ENCODE measurements around the gene PSMB3. TPM values are rescaled to one million over a fixed set of nuclear protein-coding genes. Genes with fewer than 3 reads are reported as not detected.

Gene PSMB3
- polyA plus RNA-seq, 2 of the 4 experiments (the other 2 are of a cell fraction): 417 to 463 TPM

DNA sequence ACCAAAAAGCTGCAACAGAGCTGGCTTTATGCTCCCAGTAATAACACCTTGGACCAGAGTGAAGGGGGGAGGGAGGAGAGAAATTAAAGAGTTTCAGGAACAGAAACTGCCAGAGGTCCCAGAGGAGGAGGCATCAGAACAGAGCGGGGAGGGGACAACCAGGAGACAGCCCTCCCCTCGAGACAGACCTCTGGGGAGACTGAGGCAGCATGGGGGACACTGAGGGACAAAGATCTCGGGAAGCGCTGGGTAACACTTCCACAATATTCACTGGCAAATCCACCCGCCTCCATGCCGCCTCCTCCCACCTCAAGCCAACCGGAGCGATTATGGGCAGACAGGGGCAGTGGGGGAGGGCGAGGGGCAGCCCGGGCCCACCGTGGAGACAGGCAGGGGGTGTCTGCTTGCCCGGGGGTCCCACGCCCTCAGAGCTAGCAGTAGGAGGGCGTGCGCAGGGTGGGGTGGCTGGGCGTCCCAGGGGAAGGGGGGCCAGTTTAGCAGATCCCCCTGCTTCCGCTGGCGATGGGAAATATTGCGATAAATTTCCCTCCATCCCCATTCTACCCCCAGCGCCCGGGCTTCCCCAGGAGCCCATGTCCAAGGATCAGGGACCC is 5.6 kb upstream of the PSMB3 start (continued):
- TF ChIP-seq, protein P1, sequence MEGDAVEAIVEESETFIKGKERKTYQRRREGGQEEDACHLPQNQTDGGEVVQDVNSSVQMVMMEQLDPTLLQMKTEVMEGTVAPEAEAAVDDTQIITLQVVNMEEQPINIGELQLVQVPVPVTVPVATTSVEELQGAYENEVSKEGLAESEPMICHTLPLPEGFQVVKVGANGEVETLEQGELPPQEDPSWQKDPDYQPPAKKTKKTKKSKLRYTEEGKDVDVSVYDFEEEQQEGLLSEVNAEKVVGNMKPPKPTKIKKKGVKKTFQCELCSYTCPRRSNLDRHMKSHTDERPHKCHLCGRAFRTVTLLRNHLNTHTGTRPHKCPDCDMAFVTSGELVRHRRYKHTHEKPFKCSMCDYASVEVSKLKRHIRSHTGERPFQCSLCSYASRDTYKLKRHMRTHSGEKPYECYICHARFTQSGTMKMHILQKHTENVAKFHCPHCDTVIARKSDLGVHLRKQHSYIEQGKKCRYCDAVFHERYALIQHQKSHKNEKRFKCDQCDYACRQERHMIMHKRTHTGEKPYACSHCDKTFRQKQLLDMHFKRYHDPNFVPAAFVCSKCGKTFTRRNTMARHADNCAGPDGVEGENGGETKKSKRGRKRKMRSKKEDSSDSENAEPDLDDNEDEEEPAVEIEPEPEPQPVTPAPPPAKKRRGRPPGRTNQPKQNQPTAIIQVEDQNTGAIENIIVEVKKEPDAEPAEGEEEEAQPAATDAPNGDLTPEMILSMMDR (IDR thresholded peaks at IDR 0.05): no peak
- TF ChIP-seq, protein P2, sequence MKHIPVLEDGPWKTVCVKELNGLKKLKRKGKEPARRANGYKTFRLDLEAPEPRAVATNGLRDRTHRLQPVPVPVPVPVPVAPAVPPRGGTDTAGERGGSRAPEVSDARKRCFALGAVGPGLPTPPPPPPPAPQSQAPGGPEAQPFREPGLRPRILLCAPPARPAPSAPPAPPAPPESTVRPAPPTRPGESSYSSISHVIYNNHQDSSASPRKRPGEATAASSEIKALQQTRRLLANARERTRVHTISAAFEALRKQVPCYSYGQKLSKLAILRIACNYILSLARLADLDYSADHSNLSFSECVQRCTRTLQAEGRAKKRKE (CRISPR knock-in tag; IDR thresholded peaks at IDR 0.05; ENCODE audit: low read depth): no peak
- TF ChIP-seq HOXB13 (CRISPR knock-in tag; IDR thresholded peaks at IDR 0.05; ENCODE audit: low read depth) (no peak), HOXB5 (CRISPR knock-in tag; IDR thresholded peaks at IDR 0.05) (no peak), POLR2AphosphoS2 (conservative IDR thresholded peaks at IDR 0.05; ENCODE audit: low read length) (no peak), CHD2 (IDR thresholded peaks at IDR 0.05; ENCODE audit: low read length, partially characterized antibody) (no peak), RNF2 (IDR thresholded peaks at IDR 0.05; ENCODE audit: borderline replicate concordance, low read depth) (no peak)

DNA sequence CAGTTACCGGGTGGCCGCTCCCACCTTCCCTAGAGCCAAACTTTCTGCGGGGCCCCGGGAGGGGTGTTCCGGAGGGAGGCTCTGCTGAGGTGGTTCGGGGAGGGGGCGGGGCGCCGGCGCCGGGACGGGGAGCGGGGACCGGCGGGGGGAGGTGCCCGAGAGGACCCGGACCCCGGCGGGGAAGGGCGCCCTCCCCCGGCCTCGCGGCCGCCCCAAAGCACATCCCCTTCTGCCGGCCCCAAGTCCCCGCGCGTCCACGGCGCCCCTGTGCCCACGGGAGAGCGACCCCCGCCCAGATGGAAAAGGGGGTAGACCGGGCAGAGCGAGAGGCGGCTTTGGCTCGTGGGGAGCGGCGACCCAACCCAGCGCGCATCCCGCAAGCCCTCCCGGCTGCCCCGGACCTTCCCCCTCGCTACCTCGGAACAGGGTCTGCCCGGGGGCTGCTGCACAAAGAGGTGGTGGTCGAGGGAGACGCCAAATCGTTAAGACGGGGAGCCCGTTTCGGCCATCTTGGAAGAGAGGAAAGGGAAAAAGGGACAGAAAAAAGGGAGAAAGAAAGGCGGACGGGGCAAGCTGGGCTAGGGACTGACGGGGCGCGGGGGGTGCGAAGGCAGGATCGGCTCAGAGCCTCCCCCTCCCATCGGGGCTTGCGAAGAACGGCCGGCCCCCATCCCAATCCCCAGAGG is 4.9 kb upstream of the PSMB3 start:
- peak overlapping the region; percentile 96 for H3K4me3 ChIP-seq
- FAIRE-seq (no peak), DNase-seq (ENCODE audit: low read depth in 1 of 2, low spot score in 1 of 2) (peak in 1 of 2 experiments; percentile 42), ATAC-seq (no peak; a peak in 1 of 6 replicates)
- POLR2A ChIA-PET: no interaction called here
- peak overlapping the region; percentile 82 for H3K4me2 ChIP-seq
- TF ChIP-seq SMC3 (IDR thresholded peaks at IDR 0.05): no peak
- peak; percentile 2; the same call in 1 of the 2 replicates for TF ChIP-seq POLR2A (IDR thresholded peaks at IDR 0.05; ENCODE audit: low read length)
- TF ChIP-seq, protein P1 (IDR thresholded peaks at IDR 0.05): peak; percentile 47
- peak overlapping the region; percentile 90 to 98 for H3K27ac ChIP-seq
- peaks cover 43% of the 10 kb centered on the region for H3K4me1 ChIP-seq
- no peaks in the 10 kb centered on the region for H3K9me3 ChIP-seq
- 2% methylated on average over 33 of the region's 64 CpGs for WGBS (ENCODE audit: missing lambda C conversion rate)
- CTCF ChIA-PET: interaction anchor here (0.6 to 5.8 kb wide), 4 partner anchors 12 to 299 kb away, joined by 3 to 107 read pairs (median 8); partner anchors contain the start of gene CISD3

DNA sequence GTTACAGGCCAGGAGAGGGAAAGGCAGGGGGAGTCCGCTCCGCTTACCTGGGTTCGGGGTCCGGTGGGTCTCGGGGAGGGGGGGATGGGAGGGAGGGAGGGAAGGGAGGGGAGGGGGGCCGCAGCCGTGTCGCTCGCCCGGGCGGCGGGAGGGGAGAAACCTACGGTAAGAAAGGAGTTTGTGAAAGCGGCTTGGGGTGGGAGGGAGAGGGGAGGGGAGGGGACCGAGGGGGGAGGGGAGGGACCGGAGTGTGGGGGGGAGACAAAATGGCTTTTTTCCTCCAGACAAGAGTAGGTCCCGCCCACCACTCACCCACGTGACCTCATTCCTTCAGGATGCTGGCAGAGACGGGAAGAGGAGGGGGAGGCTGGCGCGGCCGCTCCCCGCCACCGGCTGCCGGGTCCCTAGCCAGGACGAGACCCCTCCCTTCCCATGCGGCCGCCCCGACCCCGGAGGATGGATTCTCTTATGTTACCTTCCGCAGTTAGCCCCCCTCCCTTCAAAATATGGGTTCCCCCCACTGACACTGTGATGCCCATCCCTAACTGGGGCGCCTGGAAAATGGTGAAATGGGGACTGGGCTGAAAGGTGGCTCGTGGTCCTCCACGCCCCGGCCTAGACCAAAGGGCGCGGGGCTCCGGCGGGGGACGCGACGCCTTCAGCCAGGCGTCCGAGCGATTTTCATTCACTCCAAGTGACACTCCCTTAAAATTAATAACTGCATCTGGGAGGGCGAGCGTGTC is 4.2 kb upstream of the PSMB3 start, which contains the start of gene PCGF2:
TSS of gene PCGF2 (minus strand) at position 188 of the 743 bp plus-strand sequence. CDS start 7,934 bp downstream, outside the sequence.
- POLR2A ChIA-PET: interaction anchor here (1.2 kb wide), 1 partner anchor 71 kb away, joined by 5 read pairs; no protein-coding TSS in a partner anchor

More for the DNA sequence above, 4.2 kb upstream of the PSMB3 start, which contains the start of gene PCGF2:
- no peak for TF ChIP-seq SREBF2 (IDR thresholded peaks at IDR 0.05)
- TF ChIP-seq GATA3 (IDR thresholded peaks at IDR 0.05; ENCODE audit: borderline replicate concordance): no peak
- TF ChIP-seq, protein P3, sequence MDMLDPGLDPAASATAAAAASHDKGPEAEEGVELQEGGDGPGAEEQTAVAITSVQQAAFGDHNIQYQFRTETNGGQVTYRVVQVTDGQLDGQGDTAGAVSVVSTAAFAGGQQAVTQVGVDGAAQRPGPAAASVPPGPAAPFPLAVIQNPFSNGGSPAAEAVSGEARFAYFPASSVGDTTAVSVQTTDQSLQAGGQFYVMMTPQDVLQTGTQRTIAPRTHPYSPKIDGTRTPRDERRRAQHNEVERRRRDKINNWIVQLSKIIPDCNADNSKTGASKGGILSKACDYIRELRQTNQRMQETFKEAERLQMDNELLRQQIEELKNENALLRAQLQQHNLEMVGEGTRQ (IDR thresholded peaks at IDR 0.05): peak; percentile 90
- peak; percentile 88 for TF ChIP-seq POLR2A (IDR thresholded peaks at IDR 0.05; ENCODE audit: low read length)
- peak; percentile 39; the same call in 1 of the 2 replicates for TF ChIP-seq HOXB5 (CRISPR knock-in tag; IDR thresholded peaks at IDR 0.05)
- TF ChIP-seq, protein P4, sequence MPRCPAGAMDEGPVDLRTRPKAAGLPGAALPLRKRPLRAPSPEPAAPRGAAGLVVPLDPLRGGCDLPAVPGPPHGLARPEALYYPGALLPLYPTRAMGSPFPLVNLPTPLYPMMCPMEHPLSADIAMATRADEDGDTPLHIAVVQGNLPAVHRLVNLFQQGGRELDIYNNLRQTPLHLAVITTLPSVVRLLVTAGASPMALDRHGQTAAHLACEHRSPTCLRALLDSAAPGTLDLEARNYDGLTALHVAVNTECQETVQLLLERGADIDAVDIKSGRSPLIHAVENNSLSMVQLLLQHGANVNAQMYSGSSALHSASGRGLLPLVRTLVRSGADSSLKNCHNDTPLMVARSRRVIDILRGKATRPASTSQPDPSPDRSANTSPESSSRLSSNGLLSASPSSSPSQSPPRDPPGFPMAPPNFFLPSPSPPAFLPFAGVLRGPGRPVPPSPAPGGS (IDR thresholded peaks at IDR 0.05): peak; percentile 64; the same call in 1 of the 3 replicates
- TF ChIP-seq, protein P5, sequence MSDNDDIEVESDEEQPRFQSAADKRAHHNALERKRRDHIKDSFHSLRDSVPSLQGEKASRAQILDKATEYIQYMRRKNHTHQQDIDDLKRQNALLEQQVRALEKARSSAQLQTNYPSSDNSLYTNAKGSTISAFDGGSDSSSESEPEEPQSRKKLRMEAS (IDR thresholded peaks at IDR 0.05): peak; percentile 45
- peak in 1 of 2 experiments; percentile 90; a peak in 3 of 5 replicates for TF ChIP-seq JUN (IDR thresholded peaks at IDR 0.05)
- TF ChIP-seq SMC3 (IDR thresholded peaks at IDR 0.05): 0 out of 3 replicates have a peak, but pooled peaks have one; percentile 6
- H3K9me3 ChIP-seq: no peaks in the 10 kb centered on the region
- CTCF ChIA-PET: interaction anchor here (0.7 to 5.8 kb wide), 3 partner anchors 13 to 72 kb away, joined by 4 to 107 read pairs (median 11); partner anchors contain the start of gene CISD3
- H3K27ac ChIP-seq: peak within 1 kb of the TSS; percentile 90 to 98
- 1% methylated on average over 32 of the region's 47 CpGs for WGBS (ENCODE audit: missing lambda C conversion rate)
- DNase-seq (ENCODE audit: low read depth in 1 of 2, low spot score in 1 of 2) (peak; percentile 89 to 94), FAIRE-seq (no peak), ATAC-seq (peak; percentile 7 to 17; a peak in 3 of 6 replicates)
- H3K4me2 ChIP-seq: peak within 1 kb of the TSS; percentile 82
- H3K4me3 ChIP-seq: peak within 1 kb of the TSS; percentile 96
- H3K4me1 ChIP-seq: peaks cover 40% of the 10 kb centered on the region

All from A549 (cell line).